Astrocyte (in vitro differentiated cells and primary cell): Measurements from ENCODE around the gene RSL24D1. TPM values are rescaled to one million over a fixed set of nuclear protein-coding genes. Genes with fewer than 3 reads are reported as not detected.

Experiments
- DNase-seq: peaks from one replicate; pipeline ENCODE4 v3.0.0-alpha.2; 2010; ENCODE audit warnings: low read depth
- FAIRE-seq: peaks from 2 replicates; lab custom pipeline; 2011; peaks lifted over from hg19 to GRCh38; lab: Jason Lieb, UNC
- H2AFZ ChIP-seq: 2 replicates; pipeline ENCODE4 v1.6.0; 2012; ENCODE audit warnings: low read depth, low read length, inconsistent platforms
- H3K27ac ChIP-seq: 2 replicates; pipeline ENCODE4 v1.5.1; 2011; ENCODE audit warnings: low read depth, low read length, inconsistent platforms
- H3K27me3 ChIP-seq: 2 replicates; pipeline ENCODE4 v1.6.0; 2011; ENCODE audit warnings: low read length, inconsistent platforms; ENCODE audit not compliant: insufficient read depth
- H3K36me3 ChIP-seq: 2 replicates; pipeline ENCODE4 v1.5.1; 2011; ENCODE audit warnings: low read length, inconsistent platforms; ENCODE audit not compliant: insufficient read depth
- H3K4me1 ChIP-seq: 2 replicates; pipeline ENCODE4 v1.5.1; 2011; ENCODE audit warnings: low read length, inconsistent platforms; ENCODE audit not compliant: insufficient read depth
- H3K4me2 ChIP-seq: 2 replicates; pipeline ENCODE4 v1.6.0; 2012; ENCODE audit warnings: low read length, inconsistent platforms
- H3K4me3 ChIP-seq: 2 replicates; pipeline ENCODE4 v1.5.1; 2011; ENCODE audit warnings: low read depth, mild to moderate bottlenecking, low read length, inconsistent platforms; ENCODE audit not compliant: insufficient read depth
- H3K79me2 ChIP-seq: 2 replicates; pipeline ENCODE4 v1.6.0; 2012; ENCODE audit warnings: mild to moderate bottlenecking, low read length, inconsistent platforms; ENCODE audit not compliant: insufficient read depth
- H3K9ac ChIP-seq: 2 replicates; pipeline ENCODE4 v1.6.0; 2012; ENCODE audit warnings: mild to moderate bottlenecking, low read length, inconsistent platforms
- H3K9me3 ChIP-seq: 2 replicates; pipeline ENCODE4 v1.5.1; 2012; ENCODE audit warnings: low read depth, mild to moderate bottlenecking, low read length, inconsistent platforms; ENCODE audit not compliant: insufficient read depth
- H4K20me1 ChIP-seq: 2 replicates; pipeline ENCODE4 v1.6.0; 2012; ENCODE audit warnings: low read length, inconsistent platforms; ENCODE audit not compliant: insufficient read depth
- H3K27ac Mint-ChIP-seq: one replicate; pipeline ENCODE4 v1.8.0; 2021; ENCODE audit warnings: mild to moderate bottlenecking, mixed read lengths; ENCODE audit not compliant: unreplicated experiment
- H3K27me3 Mint-ChIP-seq: one replicate; pipeline ENCODE4 v1.8.0; 2021; ENCODE audit warnings: low read depth, mixed read lengths; ENCODE audit not compliant: unreplicated experiment
- H3K36me3 Mint-ChIP-seq: one replicate; pipeline ENCODE4 v1.8.0; 2021; ENCODE audit warnings: low read depth, mixed read lengths; ENCODE audit not compliant: unreplicated experiment
- H3K4me1 Mint-ChIP-seq: one replicate; pipeline ENCODE4 v1.8.0; 2021; ENCODE audit warnings: low read depth, mixed read lengths; ENCODE audit not compliant: unreplicated experiment
- H3K4me3 Mint-ChIP-seq: one replicate; pipeline ENCODE4 v1.8.0; 2021; ENCODE audit warnings: mild to moderate bottlenecking, moderate library complexity, mixed read lengths; ENCODE audit not compliant: unreplicated experiment
- H3K9me3 Mint-ChIP-seq: one replicate; pipeline ENCODE4 v1.8.0; 2021; ENCODE audit warnings: mild to moderate bottlenecking, mixed read lengths; ENCODE audit not compliant: unreplicated experiment
- CTCF ChIP-seq: IDR thresholded peaks from 2 replicates; pipeline ENCODE4 v1.5.1; 2011; ENCODE audit warnings: low read depth, mild to moderate bottlenecking, inconsistent platforms, low read length, moderate library complexity; ENCODE audit not compliant: insufficient read depth
- EZH2 ChIP-seq: IDR thresholded peaks from 2 replicates; pipeline ENCODE4 v1.6.1; 2012; ENCODE audit warnings: mild to moderate bottlenecking, low read length, inconsistent platforms; ENCODE audit not compliant: insufficient read depth
- total RNA-seq: library from RNA; stranded (reverse); gene quantifications from 2 replicates; pipeline ENCODE4 v1.2.1, GENCODE V29; 2021

The RSL24D1 gene
- total RNA-seq, 1 donor from 2014 or later, result 76.1 TPM

GRCh38 chr15:55237219-55238130 lies 40.7 kb upstream of the RSL24D1 start:
- no peaks in the 10 kb centered on the region for H3K4me1 ChIP-seq
- Mint-ChIP-seq H3K36me3 (no peaks in the 10 kb centered on the region), H3K4me3 (no peak overlapping the region), H3K4me1 (peaks cover 3% of the 10 kb centered on the region), H3K27ac (no peak overlapping the region), H3K27me3 (no peaks in the 10 kb centered on the region), H3K9me3 (no peaks in the 10 kb centered on the region)
- no peaks in the 10 kb centered on the region for H3K9me3 ChIP-seq
- TF ChIP-seq CTCF, result no peak
- TF ChIP-seq EZH2, result no peak
- no peak overlapping the region for H3K9ac ChIP-seq
- H3K4me3 ChIP-seq, result no peak overlapping the region
- no peak overlapping the region for H3K4me2 ChIP-seq
- FAIRE-seq, result no peak
- H3K27me3 ChIP-seq, result no peaks in the 10 kb centered on the region
- H3K79me2 ChIP-seq, result no peaks in the 10 kb centered on the region
- no peaks in the 10 kb centered on the region for H3K36me3 ChIP-seq
- no peaks in the 10 kb centered on the region for H4K20me1 ChIP-seq
- no peak overlapping the region for H3K27ac ChIP-seq
- no peak overlapping the region for H2AFZ ChIP-seq
- DNase-seq, result no peak

GRCh38 chr15:55235546-55236036 lies 38.9 kb upstream of the RSL24D1 start:
- no peak for TF ChIP-seq EZH2
- no peak for TF ChIP-seq CTCF
- H3K9me3 Mint-ChIP-seq, result no peaks in the 10 kb centered on the region
- no peak overlapping the region for H3K27ac Mint-ChIP-seq
- H3K4me1 Mint-ChIP-seq, result no peaks in the 10 kb centered on the region
- DNase-seq (no peak), FAIRE-seq (no peak)
- H4K20me1 ChIP-seq, result no peaks in the 10 kb centered on the region
- no peaks in the 10 kb centered on the region for H3K4me1 ChIP-seq
- no peaks in the 10 kb centered on the region for H3K9me3 ChIP-seq
- no peaks in the 10 kb centered on the region for H3K27me3 ChIP-seq
- no peaks in the 10 kb centered on the region for H3K36me3 ChIP-seq
- no peak overlapping the region for H3K4me3 ChIP-seq
- no peak overlapping the region for H2AFZ ChIP-seq
- no peaks in the 10 kb centered on the region for H3K27me3 Mint-ChIP-seq
- H3K36me3 Mint-ChIP-seq, result no peaks in the 10 kb centered on the region
- no peaks in the 10 kb centered on the region for H3K79me2 ChIP-seq
- H3K4me2 ChIP-seq, result no peak overlapping the region
- no peak overlapping the region for H3K27ac ChIP-seq
- no peak overlapping the region for H3K9ac ChIP-seq
- no peak overlapping the region for H3K4me3 Mint-ChIP-seq

- FAIRE-seq, result no peak
- TF ChIP-seq CTCF (no peak), EZH2 (no peak)
Observed at GRCh38 chr15:55234800-55235104, 38.0 kb upstream of the RSL24D1 start.

More at GRCh38 chr15:55234800-55235104, 38.0 kb upstream of the RSL24D1 start:
- Histone ChIP-seq H3K4me3 (no peak overlapping the region), H3K4me1 (peaks cover 4% of the 10 kb centered on the region), H4K20me1 (no peaks in the 10 kb centered on the region), H3K9me3 (no peaks in the 10 kb centered on the region), H3K9ac (no peak overlapping the region), H3K4me2 (no peak overlapping the region), H3K79me2 (no peaks in the 10 kb centered on the region), H3K36me3 (no peaks in the 10 kb centered on the region), H3K27ac (no peak overlapping the region), H2AFZ (no peak overlapping the region), H3K27me3 (no peaks in the 10 kb centered on the region)
- no peak overlapping the region for H3K27ac Mint-ChIP-seq
- H3K9me3 Mint-ChIP-seq, result no peaks in the 10 kb centered on the region
- H3K4me3 Mint-ChIP-seq, result no peak overlapping the region
- no peak for DNase-seq
- H3K27me3 Mint-ChIP-seq, result no peaks in the 10 kb centered on the region
- H3K36me3 Mint-ChIP-seq, result no peaks in the 10 kb centered on the region
- H3K4me1 Mint-ChIP-seq, result peaks cover 6% of the 10 kb centered on the region
